Right lobe of liver (tissue), 6 donors: ENCODE measurements around the gene CEP55. TPM values are rescaled to one million over a fixed set of nuclear protein-coding genes. Genes with fewer than 3 reads are reported as not detected.

Experiments used
- ATAC-seq, 4 donors: fragments of 200-7000 bp; cut with Tn5 transposase; one replicate each; pipeline ENCODE4 v1.9.1; 2020; ENCODE audit warnings: mild to moderate bottlenecking in 4 of 4, moderate library complexity in 4 of 4
- DNase-seq, 3 donors: peaks; one replicate each; pipeline ENCODE4 v3.0.0-alpha.2; 2020
- H3K27ac ChIP-seq, 3 donors: fragments of 200-600 bp; one replicate each; pipeline ENCODE4 v1.8.0; 2022
- H3K27me3 ChIP-seq, 2 donors: fragments of 200-600 bp; one replicate each; pipeline ENCODE4 v1.8.0; 2022
- H3K36me3 ChIP-seq, 4 donors: fragments of 200-600 bp; sonication (generic) in 1 of 4; one replicate each; pipeline versions ENCODE4 v1.5.1 to v1.8.0; 2017 to 2022; ENCODE audit warnings: control low read depth in 1 of 4
- H3K4me1 ChIP-seq, 4 donors: fragments of 200-600 bp; sonication (generic) in 1 of 4; one replicate each; pipeline versions ENCODE4 v1.5.1 to v1.8.0; 2017 to 2022; ENCODE audit warnings: control low read depth in 1 of 4
- H3K4me3 ChIP-seq, 3 donors: fragments of 200-600 bp; one replicate each; pipeline ENCODE4 v1.8.0; 2022
- H3K9me3 ChIP-seq, 4 donors: fragments of 200-600 bp; sonication (generic) in 1 of 4; one replicate each; pipeline versions ENCODE4 v1.5.1 to v1.8.0; 2017 to 2022; ENCODE audit warnings: control low read depth in 1 of 4
- POLR2A ChIP-seq: fragments of 450-650 bp; IDR thresholded peaks from one replicate; pipeline ENCODE4 v1.6.1; 2017; ENCODE audit warnings: antibody characterized with exemption, mild to moderate bottlenecking
- WGBS: methylation state at CpG from one replicate; pipeline ENCODE4 v1.1.6; 2018; ENCODE audit warnings: low coverage, low lambda C conversion rate; ENCODE audit not compliant: insufficient coverage; ENCODE audit errors: missing lambda C conversion rate; 5-methylcytosine and 5-hydroxymethylcytosine counted together
- intact Hi-C, 2 donors: fragments of 100-400 bp; cut with DNase I; formaldehyde crosslinking; loops; one replicate each; pipeline versions ENCODE4 v1.11.2 to v1.14.1; 2022
- total RNA-seq, 6 experiments: library from RNA; depleted of rRNA in 2 of 6; stranded (reverse); fragments of >200 nt in 2 of 6; fragmentation: NEBNext Ultra II Directional in 3 of 6; extraction: Animal tissue kit (Norgen Biotek cat#: 25700) in 3 of 6; gene quantifications; one replicate each; pipeline versions ENCODE4 v1.1.0 to v1.2.4, GENCODE V29; 2016 to 2023
- TF ChIP-seq, protein P1 (sequence below), 4 donors: fragments of 200-600 bp in 3 of 4; fragments of 450-650 bp in 1 of 4; IDR thresholded peaks; one replicate each; pipeline versions ENCODE4 v1.5.1 to v1.8.0; 2016 to 2022; ENCODE audit warnings: antibody characterized with exemption in 4 of 4, mild to moderate bottlenecking in 2 of 4
- donor health status: DM: no; HTN: yes; CAD: no.
- donor health status: DM: no; HTN: no; CAD: no.
- donor health status: DM: no; HTN: no; CAD: no.
- donor health status: DM: no; HTN: yes; CAD: no.
- donor health status: DM: no; HTN: yes; CAD: no.

CEP55 gene
- total RNA-seq, 6 experiments from 2014 or later, result 0.16 to 0.56 (median 0.43) TPM; not detected in 1

GRCh38 chr10:93462371-93462770 is 34.0 kb upstream of the CEP55 start:
- peaks cover 0 to 4% (median under 1%) of the 10 kb centered on the region in 4 donors for H3K4me1 ChIP-seq
- TF ChIP-seq, protein P1, sequence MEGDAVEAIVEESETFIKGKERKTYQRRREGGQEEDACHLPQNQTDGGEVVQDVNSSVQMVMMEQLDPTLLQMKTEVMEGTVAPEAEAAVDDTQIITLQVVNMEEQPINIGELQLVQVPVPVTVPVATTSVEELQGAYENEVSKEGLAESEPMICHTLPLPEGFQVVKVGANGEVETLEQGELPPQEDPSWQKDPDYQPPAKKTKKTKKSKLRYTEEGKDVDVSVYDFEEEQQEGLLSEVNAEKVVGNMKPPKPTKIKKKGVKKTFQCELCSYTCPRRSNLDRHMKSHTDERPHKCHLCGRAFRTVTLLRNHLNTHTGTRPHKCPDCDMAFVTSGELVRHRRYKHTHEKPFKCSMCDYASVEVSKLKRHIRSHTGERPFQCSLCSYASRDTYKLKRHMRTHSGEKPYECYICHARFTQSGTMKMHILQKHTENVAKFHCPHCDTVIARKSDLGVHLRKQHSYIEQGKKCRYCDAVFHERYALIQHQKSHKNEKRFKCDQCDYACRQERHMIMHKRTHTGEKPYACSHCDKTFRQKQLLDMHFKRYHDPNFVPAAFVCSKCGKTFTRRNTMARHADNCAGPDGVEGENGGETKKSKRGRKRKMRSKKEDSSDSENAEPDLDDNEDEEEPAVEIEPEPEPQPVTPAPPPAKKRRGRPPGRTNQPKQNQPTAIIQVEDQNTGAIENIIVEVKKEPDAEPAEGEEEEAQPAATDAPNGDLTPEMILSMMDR (IDR thresholded peaks at IDR 0.05), result no peak
- TF ChIP-seq POLR2A, result no peak
- 0% methylated on average over 1 of the region's 2 CpGs for WGBS

DNA sequence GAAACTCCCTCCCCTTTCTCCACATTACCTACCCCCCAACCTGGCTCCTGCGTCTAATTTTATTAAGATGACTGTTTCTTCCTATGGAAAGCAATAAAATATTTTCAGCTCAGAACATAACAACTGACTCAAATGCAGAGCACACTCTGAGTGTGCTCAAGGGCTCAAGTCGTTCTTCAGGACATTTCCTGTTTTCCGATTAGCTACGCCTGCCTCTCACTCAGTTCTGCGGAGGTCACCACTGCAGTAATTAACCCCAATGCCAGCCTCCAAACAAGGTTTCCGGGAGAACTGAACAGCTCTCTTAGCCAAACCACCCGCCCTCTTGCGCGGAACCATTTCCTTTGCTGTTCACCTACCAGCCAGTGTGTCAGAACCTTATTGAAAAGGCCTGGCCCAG is 33.5 kb upstream of the CEP55 start:
- peaks cover 0 to 4% (median under 1%) of the 10 kb centered on the region in 4 donors for H3K4me1 ChIP-seq
- TF ChIP-seq, protein P1 (IDR thresholded peaks at IDR 0.05), result no peak
- no peak for TF ChIP-seq POLR2A
- intact Hi-C loops, result no loop called here
- H3K4me3 ChIP-seq, result no peak overlapping the region
- H3K27me3 ChIP-seq, result no peaks in the 10 kb centered on the region
- no peak overlapping the region for H3K27ac ChIP-seq
- 40% methylated on average over 9 of the region's 9 CpGs for WGBS
- DNase-seq (no peak), ATAC-seq (peak; percentile 9 to 61 (median 53))
- no peaks in the 10 kb centered on the region for H3K36me3 ChIP-seq
- no peaks in the 10 kb centered on the region for H3K9me3 ChIP-seq

More at GRCh38 chr10:93462371-93462770, 34.0 kb upstream of the CEP55 start:
- no peaks in the 10 kb centered on the region for H3K36me3 ChIP-seq
- no peak for ATAC-seq
- no peaks in the 10 kb centered on the region for H3K27me3 ChIP-seq
- no peaks in the 10 kb centered on the region for H3K9me3 ChIP-seq
- intact Hi-C loops, result no loop called here
- no peak overlapping the region for H3K27ac ChIP-seq
- DNase-seq, result no peak
- no peak overlapping the region for H3K4me3 ChIP-seq

GRCh38 chr10:93463723-93464476 is 32.5 kb upstream of the CEP55 start:
- H3K4me3 ChIP-seq, result no peak overlapping the region
- H3K9me3 ChIP-seq, result no peaks in the 10 kb centered on the region
- peak overlapping the region in 1 of 3 donors; percentile 6 for H3K27ac ChIP-seq
- intact Hi-C loops, result no loop called here
- no peak for TF ChIP-seq POLR2A
- TF ChIP-seq, protein P1 (IDR thresholded peaks at IDR 0.05), result no peak
- 49% methylated on average over 6 of the region's 6 CpGs for WGBS
- no peak for DNase-seq
- H3K36me3 ChIP-seq, result no peaks in the 10 kb centered on the region
- H3K4me1 ChIP-seq, result peaks cover 0 to 4% (median under 1%) of the 10 kb centered on the region in 4 donors
- H3K27me3 ChIP-seq, result no peaks in the 10 kb centered on the region
- ATAC-seq, result peak in 3 of 4 donors; percentile 13 to 64 (median 17)

DNA sequence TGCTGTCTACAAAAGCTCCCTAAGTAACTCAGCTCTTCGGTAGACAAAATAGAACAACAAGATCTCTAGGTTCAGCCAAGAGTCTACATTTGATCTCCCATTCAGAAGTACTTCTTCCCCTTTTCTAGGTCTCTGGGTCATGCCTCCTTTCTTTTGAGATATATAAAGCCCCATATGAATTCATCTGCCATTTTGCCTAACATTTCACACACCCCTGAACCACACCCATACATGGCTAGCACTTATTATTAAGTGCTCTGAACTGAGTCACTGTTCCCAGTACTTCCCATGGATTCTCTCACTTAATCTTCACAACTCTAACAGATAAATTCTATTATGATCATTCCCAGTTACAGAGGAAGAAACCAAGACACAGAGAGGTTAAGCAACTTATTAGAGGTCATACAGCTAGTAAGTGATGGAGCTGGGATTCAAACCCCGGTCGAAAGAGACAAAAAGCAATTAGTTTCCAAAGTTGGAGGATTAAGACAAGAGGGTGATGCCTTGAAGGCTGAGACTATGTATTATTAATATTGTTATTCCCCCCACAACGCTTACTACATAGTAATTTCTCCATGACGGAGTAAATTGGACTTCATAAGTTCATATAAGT is 31.5 kb upstream of the CEP55 start:
- no peak overlapping the region for H3K4me3 ChIP-seq
- H3K36me3 ChIP-seq, result no peaks in the 10 kb centered on the region
- no peak for TF ChIP-seq POLR2A
- TF ChIP-seq, protein P1 (IDR thresholded peaks at IDR 0.05), result no peak
- H3K27ac ChIP-seq, result peak overlapping the region in 1 of 3 donors; percentile 6
- no peak for DNase-seq
- H3K27me3 ChIP-seq, result no peaks in the 10 kb centered on the region
- intact Hi-C loops, result no loop called here
- 83% methylated on average over 5 of the region's 5 CpGs for WGBS
- H3K9me3 ChIP-seq, result no peaks in the 10 kb centered on the region
- peaks cover 0 to 4% (median under 1%) of the 10 kb centered on the region in 4 donors for H3K4me1 ChIP-seq
- no peak for ATAC-seq
